Hematopoietic multipotent progenitor cell treated with erythropoietin and hydrocortisone succinate and interleukin-3 and kit ligand, for 15 days (in vitro differentiated cells): ENCODE measurements around the gene ARSH.
"Not testable (repeated sequence)": the region's sequence is repeated elsewhere in the genome, so short reads cannot be mapped to it uniquely, and the experiment has no call there.

Experiments
- DNase-seq: peaks from one replicate; pipeline ENCODE4 v3.0.0-alpha.2; 2015; ENCODE audit warnings: low spot score

ARSH gene, protein sequence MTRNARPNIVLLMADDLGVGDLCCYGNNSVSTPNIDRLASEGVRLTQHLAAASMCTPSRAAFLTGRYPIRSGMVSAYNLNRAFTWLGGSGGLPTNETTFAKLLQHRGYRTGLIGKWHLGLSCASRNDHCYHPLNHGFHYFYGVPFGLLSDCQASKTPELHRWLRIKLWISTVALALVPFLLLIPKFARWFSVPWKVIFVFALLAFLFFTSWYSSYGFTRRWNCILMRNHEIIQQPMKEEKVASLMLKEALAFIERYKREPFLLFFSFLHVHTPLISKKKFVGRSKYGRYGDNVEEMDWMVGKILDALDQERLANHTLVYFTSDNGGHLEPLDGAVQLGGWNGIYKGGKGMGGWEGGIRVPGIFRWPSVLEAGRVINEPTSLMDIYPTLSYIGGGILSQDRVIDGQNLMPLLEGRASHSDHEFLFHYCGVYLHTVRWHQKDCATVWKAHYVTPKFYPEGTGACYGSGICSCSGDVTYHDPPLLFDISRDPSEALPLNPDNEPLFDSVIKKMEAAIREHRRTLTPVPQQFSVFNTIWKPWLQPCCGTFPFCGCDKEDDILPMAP

DNA sequence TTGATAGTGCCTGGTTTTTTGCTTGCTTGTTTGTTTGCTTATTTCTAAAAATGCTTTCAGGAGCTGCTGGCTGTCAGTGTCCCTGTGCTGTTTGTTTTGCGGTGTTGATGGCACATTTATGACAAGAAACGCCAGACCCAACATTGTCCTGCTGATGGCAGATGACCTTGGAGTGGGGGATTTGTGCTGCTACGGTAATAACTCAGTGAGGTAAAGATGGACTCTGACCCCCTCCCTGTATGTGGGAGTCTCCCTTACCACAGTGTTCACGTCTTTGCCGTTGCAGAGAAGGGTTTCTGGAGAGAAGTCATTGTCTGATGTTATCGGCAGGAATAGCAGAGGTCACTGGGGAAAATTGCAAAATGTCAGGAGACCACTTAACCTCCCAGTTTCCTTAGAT lies at the start of gene ARSH:
Gene ARSH, plus strand, starts transcription at position 52 of the 400 bp plus-strand sequence. Its CDS starts 67 bp downstream, at position 119.
- no peak for DNase-seq

DNA sequence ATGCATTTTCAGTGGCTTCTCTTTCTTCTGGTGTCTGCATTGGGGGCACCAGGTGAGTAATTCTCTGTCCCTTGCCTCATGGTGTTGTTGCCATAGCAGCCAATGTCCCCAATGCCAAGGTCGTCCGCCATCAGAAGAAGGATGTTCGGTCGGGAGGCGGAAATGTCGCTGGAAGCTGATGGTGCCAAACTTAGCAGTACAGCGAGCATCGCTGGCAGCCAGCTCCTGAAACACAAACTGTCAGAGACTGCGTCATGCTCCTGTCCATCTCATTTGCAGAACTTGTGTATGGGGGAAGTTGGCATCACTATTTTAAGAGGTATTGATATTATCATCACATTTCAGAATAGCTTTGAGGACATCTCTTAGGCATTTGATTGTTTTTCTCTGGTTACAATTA lies 48.1 kb upstream of the ARSH start:
- DNase-seq = no peak

DNA sequence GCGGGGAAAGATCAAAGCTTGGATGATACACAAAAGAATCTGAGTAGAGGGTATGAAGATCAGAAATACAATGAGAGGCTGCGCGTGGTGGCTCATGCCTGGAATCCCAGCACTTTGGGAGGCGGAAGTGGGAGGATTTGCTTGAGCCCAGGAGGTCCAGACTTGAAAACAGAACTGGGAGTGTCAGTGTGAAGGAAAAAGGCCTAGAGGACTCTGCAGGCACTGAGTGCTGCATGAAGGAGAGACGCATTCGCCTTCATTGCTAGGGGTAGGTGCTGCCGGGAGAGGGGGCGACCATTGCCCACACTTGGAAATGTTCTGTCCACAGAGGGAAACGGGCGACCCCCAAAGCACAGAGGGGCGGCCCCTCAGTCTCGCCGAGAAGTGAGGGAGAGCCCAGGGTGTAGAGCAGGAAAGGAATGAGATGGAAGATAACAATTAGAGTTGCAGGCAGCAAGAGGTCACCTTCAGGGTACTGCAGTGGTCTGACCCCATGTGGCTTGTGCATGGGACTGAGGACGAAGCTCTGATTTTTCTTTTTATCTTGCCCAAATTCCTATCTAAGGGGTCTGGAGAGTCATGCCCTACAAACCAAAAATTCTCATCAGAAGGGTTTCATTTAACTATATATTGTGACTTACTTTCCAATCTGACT lies 45.4 kb upstream of the ARSH start:
- no peak for DNase-seq

DNA sequence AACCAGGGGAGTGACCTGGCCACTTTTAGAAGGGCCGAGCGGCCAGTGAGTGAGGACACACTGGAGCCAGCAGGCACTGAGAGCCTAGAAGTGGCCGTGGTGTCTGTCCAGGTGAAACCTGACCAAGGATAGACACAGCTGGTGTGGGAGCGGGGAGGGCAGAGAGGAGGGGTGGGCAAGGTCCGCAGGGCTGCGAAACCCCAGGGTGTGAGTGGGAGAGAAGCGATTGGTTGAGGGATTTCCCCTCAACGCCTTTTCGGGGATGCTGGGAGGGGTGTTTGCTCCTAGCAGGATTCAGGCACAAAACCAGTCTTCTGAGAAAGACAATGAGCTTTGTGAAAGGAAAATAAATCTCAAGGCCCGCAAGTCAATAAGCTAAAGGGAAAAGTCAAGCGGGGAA lies 44.0 kb upstream of the ARSH start:
- no peak for DNase-seq

DNA sequence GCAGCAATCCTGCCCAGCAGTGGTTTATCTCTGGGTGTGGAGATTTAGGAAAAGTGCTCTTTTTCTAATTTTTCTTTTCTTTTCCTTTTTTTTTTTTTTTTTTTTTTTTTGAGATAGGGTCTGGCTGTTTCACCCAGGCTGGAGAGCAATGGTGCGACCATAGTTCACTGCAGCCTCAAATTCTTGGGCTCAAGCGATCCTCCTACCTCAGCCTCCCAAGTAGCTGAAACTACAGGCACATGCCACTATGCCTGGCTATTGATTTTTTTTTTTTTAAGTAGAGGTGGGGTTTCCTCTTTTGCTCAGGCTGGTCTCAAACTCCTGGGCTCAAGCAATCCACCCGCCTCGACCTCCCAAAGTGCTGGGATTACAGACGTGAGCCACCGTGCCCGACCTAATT lies 42.9 kb upstream of the ARSH start:
- not testable (repeated sequence) for DNase-seq

DNA sequence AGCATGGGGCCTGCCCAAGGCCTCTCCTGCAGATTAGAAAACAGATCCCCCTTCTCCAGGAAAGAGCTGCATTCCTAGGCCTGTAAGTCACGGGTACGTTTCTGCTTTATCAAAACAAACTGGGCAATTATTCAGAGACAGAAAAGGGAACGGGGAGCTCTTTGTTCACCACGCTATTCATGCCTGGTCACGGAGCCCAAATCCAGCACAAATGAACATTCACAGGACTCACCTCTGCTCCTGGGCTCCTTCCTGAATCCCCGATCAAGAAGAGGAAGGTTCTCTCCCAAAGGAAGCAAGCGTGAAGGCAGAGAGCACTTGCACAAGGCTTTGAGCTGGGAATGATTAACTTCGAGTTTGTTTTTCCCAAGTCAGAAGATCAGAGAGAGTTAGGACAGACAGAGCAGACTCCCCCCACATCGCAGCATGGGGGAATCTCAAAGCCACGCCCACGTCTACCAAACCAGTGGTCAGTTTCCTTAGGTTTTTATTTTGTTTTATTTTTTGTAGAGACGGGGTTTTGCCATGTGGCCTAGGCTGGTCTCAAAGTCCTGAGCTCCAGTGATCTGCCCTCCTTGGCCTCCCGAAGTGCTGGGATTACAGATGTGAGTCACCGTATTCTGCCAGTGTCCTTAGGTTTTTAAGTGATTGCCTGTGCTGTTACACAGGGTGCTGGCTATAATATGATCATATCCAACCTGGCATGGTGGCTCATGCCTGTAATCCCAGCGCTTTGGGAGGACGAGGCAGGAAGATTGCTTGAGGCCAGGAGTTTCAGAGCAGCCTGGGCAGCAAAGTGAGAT lies 42.2 kb upstream of the ARSH start:
- DNase-seq = not testable (repeated sequence)

DNA sequence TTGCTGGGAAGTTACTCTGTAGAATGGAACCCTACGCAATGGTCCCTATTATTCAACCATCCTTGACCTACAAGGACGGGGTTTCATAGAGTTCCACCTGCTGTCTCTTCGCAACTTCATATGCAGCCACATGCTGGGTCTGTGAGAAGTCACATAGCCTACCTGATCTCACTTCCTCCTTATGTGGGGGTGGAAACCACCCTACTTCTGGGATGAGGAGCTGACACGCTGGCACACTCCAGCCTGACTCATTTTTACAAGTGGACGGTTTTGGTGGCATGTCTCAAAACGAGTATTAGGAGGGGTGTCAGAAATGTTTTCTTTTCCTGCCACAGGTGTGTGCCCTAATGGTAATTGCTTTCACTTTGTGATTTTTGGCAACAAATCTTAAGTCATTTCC lies 40.4 kb upstream of the ARSH start:
- DNase-seq = no peak

DNA sequence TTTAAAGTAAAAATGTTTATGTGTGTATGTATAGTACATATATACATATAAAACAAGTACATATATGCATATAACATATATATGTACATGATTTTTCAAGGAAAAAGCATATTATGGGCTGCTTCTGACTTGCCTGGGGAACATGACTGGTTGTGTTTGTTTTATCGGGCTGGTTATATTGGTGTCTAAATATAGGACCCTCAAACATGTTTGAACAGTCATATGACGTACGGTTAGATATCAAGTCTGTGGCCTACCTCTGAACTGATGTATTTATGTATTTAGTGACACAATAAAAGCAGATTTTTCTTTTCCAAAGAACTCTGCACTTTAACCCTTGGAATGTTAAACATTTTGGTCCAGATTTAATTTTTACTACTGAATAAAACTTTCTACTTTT lies 39.3 kb upstream of the ARSH start:
- no peak for DNase-seq

DNA sequence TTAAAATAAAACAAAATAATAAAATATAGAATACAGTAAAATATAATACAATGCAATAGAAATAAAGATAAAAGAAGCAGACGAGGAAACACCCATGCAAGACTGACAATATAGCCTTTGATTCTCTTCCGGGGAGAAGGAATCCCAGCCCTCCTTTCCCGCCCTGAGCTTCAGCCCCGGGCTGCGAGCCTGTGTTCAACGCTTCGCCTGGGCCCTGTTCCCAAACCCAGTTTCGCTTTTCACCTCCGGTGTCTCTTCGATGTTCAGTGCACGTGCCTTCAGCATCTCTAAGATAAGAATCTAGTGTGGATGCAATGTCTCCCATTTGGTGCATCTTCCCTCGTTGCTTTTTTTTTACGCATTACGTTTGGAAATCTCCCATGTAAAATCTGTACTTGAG lies 38.8 kb upstream of the ARSH start:
- DNase-seq = no peak

DNA sequence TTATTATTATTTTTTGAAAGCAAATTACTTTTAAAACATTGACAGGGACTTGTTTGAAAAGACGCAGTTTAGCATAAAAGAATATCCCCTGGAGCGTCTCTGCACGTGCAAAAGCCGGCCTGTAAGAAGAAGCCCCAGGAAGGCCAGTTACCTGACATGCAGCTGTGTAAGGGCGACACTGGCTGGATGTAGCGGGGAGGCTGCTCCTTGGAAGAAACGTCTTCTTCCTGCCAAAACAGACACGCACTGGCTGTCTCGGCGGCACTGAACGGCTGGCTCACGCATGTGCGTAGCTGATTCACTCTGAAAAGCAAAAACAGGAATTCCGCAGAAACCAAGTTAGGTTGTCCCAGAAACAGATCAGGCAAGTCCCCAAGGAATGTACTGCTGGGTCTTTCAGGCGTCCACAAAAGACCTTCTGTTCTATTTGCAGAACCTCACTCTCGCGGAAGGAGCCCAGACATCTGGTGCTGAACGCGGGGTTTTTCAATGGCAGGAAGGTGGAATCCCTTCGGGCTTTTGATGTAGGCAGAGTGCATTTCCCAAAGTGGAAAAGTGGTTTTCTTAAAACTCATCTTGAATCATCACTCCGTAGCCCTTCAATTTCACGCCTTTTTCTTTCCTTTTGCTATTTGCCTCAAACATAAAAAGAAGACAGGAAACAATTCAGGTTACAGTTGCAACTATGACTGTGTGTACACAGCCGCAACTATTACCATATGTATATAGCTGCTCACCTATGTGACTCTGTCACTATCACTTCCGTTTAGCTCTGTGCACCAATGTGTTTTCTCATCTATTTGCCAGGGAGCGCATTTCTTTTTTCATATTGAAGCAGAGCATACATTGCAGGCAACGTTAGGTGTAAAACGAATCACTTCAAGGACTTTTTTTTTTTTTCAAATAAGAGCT lies 38.1 kb upstream of the ARSH start:
- no peak for DNase-seq

DNA sequence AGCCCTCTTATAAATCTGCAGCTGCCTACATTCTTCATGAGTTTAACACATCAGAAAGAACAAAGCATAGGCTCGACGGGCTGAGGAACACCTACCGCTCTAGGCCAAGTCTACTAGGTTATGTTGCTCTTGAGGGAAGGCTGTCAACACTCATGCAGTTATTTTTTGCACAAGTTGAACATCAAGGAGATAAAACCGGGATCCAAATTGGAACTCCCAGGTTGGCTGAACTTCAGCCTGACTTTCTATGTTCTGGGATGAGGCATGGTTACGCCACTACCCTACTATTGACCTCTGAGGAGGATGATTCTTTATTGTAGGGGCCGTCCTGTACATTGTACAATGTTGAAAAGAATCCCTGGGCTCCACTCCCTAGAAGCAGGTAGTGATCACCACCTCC lies 37.3 kb upstream of the ARSH start:
- no peak for DNase-seq

DNA sequence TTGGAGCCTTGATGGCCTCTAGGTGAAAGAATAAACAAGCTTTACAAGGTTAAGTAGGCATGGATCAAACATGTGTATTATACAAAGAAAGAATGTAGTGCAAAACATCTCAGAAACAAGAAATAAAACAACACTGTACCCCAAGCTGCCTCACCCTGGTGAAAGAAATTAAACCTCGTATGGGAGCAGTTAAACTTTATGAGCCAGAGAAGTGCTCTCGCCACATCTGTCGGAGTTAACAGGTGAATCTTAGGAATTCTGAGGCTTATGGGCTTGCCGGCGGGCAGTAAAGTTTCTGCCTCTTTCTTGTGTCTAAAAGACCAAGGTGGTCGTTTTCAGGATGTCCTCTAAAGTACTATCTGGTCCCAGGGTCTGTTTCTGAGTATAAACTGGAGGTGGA lies 34.0 kb upstream of the ARSH start:
- DNase-seq = no peak

DNA sequence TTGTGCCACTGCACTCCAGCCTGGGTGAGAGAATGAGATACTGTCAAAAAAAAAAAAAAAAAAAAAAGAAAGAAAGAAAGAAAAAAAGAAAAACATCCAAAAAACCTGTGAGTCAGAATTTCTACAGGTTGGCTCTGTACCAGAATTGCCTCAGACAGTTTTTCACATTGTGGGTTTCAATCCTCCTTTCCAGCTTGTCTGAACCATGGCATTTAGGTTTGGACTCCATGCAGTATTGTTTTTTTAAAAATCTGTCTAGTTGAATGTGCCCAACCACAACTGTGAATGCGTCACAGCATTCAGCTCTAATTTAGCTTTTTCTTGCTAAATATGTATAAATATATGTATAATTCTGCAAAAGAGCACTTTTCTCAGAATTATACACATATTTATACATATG lies 31.4 kb upstream of the ARSH start:
- no peak for DNase-seq

DNA sequence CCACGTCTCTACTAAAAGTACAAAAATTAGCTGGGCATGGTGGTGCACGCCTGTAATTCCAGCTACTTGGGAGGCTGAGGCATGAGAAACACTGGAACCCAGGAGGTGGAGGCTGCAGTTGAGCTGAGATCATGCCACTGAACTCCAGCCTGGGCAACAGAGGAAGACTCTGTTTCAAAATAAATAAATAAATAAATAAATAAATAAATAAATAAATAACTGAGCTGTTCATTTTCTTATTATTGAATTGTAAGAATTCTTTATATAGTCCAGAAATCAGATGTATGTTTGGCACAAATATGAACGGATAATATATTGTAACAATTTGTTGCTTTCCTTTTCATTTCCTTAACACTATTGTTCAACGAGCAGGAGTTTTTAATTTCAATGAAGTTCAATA lies 27.7 kb upstream of the ARSH start:
- DNase-seq = not testable (repeated sequence)

DNA sequence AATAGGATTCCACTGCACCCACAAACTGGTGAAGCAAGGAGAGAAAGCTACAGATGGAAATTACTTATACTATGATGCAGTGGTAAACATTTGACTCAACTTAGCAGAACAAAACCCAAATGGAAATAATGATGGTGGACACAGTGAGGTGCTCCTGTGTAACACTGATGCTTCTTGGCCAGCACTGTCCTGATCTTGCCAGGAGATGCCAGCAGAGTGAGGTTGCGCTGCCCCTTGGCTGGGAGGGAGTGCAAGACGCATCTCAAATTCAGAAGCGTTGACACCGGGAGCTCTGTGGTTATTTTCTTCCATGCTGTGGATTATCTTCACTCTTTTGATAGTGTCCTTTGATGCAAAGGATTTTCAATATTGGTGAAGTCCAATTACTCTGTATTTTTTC lies 22.0 kb upstream of the ARSH start:
- DNase-seq = no peak

DNA sequence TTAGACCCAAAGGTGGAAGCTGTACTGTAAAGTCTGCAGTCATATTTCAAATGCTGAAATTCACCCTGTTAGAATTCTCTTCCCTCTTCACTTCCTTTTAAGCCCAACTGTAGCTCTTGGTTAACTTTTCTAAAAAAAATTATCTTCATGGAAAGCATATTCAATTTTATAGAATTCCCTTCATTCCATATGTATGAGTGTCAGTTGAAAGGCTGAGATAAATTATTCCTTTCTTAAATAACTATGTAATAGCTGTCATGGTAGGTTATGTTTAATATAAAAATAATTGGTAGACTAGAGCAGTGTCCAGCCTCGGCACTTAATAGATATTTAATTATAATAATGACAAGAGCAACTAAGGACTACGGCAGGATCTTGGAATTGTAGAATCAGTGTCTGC lies 16.8 kb upstream of the ARSH start:
- no peak for DNase-seq

DNA sequence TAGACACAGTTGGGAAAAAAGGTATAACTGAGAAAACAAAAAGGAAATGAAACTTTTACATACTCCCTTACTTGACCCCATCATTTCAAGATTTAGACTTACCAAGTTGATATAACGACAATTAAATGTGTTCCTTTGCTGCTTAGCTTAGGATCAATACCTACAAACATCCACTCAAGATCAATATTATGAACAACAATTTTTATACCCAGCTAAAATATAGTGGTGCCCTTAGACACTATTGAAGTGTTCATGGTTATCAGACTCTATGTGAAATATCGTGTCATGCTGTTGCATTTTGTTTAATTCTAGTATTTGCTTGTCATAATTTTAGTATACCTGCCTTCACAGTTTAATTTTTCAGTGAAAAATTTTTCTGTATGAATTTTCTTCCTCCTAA lies 4.2 kb downstream of the ARSH start:
- DNase-seq = no peak

DNA sequence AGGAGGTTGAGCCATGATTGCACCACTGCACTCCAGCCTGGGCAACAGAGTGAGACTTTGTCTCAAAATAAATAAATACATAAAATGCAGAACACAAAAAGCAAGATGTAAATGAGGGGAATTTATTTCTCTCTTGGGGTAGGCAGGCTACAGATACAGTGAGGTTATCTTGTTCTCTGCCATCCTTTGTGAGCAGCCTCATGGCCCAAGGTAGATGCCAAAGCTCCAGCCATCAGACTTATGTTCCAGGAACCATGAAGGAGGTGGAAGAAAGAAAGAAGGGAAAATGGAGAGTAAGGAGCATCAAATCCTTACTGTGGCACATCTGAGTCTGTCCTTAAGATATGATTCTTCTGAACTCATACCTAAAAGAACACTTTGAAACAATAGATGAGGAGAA lies 11.1 kb downstream of the ARSH start:
- no peak for DNase-seq

DNA sequence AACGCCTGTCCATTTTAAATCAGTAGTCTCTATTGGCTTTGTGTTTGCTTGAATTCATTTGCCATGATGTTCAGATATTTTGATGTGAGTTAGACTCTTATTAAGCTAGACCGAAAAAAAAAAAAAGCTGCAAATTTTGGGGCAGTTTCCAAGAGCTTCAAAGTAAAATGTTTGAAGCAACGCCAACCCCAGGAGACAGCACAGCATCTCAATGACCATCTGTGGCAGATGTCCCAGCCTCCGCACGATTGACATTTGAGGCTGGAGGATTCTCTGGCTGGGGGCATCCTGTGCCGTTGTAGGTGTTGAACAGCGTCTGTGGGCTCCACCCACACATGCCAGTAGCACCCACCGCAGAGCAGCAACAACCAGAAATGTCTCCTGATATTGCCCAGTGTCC lies 17.8 kb downstream of the ARSH start:
- no peak for DNase-seq

DNA sequence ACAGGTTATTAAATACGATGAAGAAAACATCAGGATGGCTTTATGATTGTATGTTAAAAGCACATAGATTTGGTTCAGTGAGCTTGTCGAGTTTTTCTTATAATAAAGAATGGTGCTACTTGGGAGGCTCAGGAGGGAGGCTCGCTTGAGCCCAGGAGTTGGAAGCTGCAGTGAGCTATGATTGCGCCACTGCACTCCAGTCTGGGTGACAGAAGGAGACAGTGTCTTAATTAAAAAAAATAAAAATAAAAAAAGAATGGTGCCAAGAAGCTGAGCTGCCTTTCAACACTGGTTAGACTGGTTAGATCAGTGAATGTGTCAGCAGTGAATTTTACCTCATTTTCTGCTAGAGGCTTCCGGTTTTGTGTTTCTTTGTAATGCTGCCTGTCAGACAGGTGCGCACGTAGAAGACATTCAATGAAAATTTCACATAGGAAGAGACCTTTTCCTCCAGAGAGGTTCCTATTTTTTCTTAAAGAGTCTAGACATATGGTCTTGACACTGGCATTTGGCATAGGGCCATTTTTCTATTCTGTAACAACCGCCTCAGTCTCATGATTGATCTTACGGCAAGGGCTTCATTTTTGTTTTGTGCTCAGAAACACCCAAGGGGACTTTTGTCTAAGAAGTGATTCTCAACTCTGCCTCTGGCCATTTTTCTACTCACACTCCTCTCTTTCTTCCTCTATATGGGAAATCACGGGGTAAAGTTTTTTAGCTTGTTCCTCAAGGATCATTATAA lies 19.9 kb downstream of the ARSH start:
- DNase-seq = no peak

DNA sequence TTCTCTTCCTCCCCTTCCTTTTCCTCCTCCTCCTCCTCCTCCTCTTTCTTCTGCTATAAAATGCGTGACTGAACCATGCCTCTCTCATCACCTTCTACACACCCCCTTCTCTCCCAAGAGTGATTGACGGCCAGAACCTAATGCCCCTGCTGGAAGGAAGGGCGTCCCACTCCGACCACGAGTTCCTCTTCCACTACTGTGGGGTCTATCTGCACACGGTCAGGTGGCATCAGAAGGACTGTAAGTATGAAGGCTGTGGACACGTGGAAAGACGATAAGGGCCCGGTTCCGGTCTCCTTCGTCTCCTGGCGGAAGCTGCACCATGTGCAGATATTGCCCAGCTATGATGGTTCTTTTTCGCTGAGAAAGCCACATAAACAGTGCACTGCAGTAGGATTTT lies 22.8 kb downstream of the ARSH start:
- no peak for DNase-seq
